Mucosa of stomach (tissue), 1 donor: ENCODE measurements around the gene ABCC2.
"Not testable (repeated sequence)": the region's sequence is repeated elsewhere in the genome, so short reads cannot be mapped to it uniquely, and the experiment has no call there.

ENCODE experiments used
- H3K27me3 ChIP-seq: one replicate; pipeline ENCODE4 v1.7.0; 2013; ENCODE audit warnings: mild to moderate bottlenecking, low read length; ENCODE audit not compliant: control insufficient read depth, insufficient read depth
- H3K36me3 ChIP-seq: one replicate; pipeline ENCODE4 v1.7.0; 2013; ENCODE audit warnings: low read length; ENCODE audit not compliant: control insufficient read depth, insufficient read depth
- H3K4me1 ChIP-seq: one replicate; pipeline ENCODE4 v1.7.0; 2013; ENCODE audit warnings: mild to moderate bottlenecking, low read length; ENCODE audit not compliant: control insufficient read depth, insufficient read depth
- H3K4me3 ChIP-seq: one replicate; pipeline ENCODE4 v1.7.0; 2013; ENCODE audit warnings: low read length
- H3K9ac ChIP-seq: one replicate; pipeline ENCODE4 v1.7.0; 2013; ENCODE audit warnings: mild to moderate bottlenecking, low read length, moderate library complexity
- H3K9me3 ChIP-seq: one replicate; pipeline ENCODE4 v1.7.0; 2013; ENCODE audit warnings: mild to moderate bottlenecking, low read length, moderate library complexity; ENCODE audit not compliant: control insufficient read depth
- donor health status: Pancreatic carcinoma.

The ABCC2 gene

DNA sequence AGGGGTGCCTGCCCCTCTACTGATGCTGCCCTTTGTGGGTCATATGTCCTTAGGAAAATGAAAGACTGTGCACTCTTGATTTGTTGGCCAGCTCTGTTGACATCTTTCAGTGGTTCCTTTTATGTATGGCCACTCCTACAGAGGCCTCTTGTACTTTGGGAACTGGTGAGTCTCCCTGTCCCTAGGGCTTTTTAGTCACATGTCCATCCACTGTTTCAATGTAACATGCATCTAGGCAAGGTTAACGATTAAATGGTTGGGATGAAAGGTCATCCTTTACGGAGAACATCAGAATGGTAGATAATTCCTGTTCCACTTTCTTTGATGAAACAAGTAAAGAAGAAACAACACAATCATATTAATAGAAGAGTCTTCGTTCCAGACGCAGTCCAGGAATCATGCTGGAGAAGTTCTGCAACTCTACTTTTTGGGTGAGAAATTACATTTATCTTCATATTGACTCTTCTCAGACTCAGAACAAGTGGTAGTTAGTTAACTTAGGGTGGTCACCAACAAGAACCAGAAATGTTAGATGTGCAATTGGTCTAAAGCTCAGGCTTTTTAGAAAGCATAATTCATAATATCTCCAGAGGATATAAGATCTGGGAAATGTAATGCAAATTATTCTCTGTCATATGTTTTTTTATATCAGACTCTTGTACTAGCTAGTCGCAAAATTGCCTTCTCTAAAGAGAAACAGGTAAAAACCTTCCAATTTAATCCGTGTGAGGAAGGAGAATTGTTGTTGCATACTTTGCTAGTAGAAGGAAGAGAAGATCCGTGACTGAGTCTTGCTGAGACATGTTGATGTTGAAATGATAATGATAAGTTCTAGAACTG is at the start of gene ABCC2:
Gene ABCC2, plus strand, starts transcription at position 194 of the 840 bp plus-strand sequence. Its CDS starts 205 bp downstream, at position 399.
- Histone ChIP-seq H3K36me3 (no peaks in the 10 kb centered on the region), H3K4me3 (no peak within 1 kb of the TSS), H3K9me3 (no peaks in the 10 kb centered on the region), H3K27me3 (no peaks in the 10 kb centered on the region), H3K9ac (no peak within 1 kb of the TSS), H3K4me1 (peaks cover 5% of the 10 kb centered on the region)

DNA sequence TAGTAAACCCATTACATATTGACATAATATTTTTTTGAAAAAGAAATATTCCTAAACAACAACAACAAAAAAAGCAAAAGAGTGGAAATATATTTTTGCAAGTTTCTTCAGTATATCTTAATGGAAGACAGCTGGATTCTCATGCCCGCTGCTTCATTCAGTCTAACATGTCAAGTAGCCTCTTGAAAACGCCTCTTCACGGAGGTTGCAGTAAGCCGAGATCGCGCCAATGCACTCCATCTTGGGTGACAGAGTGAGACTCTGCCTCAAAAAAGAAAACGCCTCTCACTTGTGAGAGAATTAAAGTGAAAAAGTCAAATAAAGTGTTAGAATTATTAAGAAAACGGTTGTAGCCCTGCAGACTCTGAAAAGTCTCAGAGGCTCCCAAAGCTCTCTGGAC is 49.1 kb upstream of the ABCC2 start:
- Histone ChIP-seq H3K9ac (no peak overlapping the region), H3K4me1 (peaks cover 6% of the 10 kb centered on the region), H3K4me3 (no peak overlapping the region), H3K36me3 (no peaks in the 10 kb centered on the region), H3K9me3 (no peaks in the 10 kb centered on the region), H3K27me3 (no peaks in the 10 kb centered on the region)

- not testable (repeated sequence) for H3K36me3 ChIP-seq, H3K9ac ChIP-seq, H3K27me3 ChIP-seq, H3K9me3 ChIP-seq, H3K4me1 ChIP-seq, H3K4me3 ChIP-seq
These were observed 48.3 kb upstream of the ABCC2 start for GRCh38 chr10:99734111-99734510.

DNA sequence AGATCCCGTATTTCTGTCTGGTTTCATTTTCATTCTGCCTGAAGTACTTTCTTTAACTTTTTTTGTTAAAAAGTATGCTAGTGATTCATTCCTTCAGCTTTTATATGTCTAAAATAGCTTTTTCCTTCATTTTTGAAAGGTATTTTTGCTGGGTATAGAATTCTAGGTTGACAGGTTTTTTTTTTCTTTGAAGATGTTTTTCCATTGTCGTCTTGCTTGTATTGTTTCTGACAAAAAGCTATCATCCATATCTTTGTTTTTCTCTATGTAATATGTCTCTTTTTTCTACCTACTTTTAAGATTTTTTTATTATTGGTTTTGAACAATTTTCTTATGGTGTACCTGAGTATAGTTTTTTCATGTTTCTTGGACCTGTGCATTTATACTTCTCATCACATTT is 42.2 kb upstream of the ABCC2 start:
- Histone ChIP-seq H3K4me1 (no peaks in the 10 kb centered on the region), H3K9ac (no peak overlapping the region), H3K9me3 (no peaks in the 10 kb centered on the region), H3K36me3 (no peaks in the 10 kb centered on the region), H3K4me3 (no peak overlapping the region), H3K27me3 (no peaks in the 10 kb centered on the region)

DNA sequence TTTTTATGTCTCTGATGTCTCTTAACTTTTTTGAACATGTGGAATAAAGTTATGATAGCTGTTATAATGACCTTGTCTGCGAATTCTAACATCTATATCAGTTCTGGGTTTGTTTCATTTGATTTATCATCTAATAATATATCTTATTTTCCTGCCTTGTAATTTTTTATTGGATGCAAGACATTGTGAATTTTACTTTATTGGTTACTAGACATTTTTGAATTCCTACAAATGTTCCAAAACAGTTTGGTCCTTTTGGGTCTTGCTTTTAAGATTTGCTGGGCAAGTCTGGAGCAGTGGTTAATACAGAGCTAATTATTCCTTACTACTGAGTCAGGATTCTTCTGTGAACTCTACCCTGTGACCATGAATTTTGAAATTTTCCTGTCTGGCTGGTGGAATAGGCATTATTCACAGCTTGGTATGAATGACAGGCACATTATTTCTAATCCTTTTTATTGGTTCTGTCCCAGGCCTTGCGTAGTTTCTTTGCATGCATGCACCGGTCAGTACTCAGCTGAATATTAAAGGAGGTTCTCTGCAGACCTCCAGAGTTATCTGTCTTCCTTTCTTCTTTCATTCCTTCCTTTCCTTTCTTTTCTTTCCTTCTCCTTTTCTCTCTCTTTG is 41.4 kb upstream of the ABCC2 start:
- Histone ChIP-seq H3K9ac (no peak overlapping the region), H3K4me1 (no peaks in the 10 kb centered on the region), H3K9me3 (no peaks in the 10 kb centered on the region), H3K36me3 (no peaks in the 10 kb centered on the region), H3K27me3 (no peaks in the 10 kb centered on the region), H3K4me3 (no peak overlapping the region)

DNA sequence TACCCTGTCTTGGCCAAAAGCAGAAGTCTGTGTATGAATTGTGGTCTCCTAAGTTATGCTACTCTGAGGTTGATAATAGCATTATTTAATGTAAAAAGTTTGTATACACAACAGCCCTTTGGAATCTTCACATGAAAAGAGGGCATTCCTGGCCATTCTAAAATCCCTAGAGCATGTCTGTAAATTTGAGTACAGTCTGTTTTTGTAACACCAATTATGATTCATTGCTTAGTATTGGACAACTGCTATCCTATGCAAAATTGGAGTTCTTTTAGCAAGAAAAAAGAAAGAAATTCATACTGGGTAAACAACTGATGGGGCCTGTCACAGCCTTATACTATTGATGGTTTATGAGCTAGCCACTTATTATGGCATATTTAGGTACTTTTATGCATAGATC is 40.2 kb upstream of the ABCC2 start:
- H3K9ac ChIP-seq, result no peak overlapping the region
- no peak overlapping the region for H3K4me3 ChIP-seq
- H3K4me1 ChIP-seq, result no peaks in the 10 kb centered on the region
- no peaks in the 10 kb centered on the region for H3K27me3 ChIP-seq
- H3K36me3 ChIP-seq, result peaks cover 4% of the 10 kb centered on the region
- no peaks in the 10 kb centered on the region for H3K9me3 ChIP-seq

GRCh38 chr10:99742701-99743100 is 39.7 kb upstream of the ABCC2 start:
- H3K4me3 ChIP-seq, result no peak overlapping the region
- H3K36me3 ChIP-seq, result peaks cover 5% of the 10 kb centered on the region
- no peaks in the 10 kb centered on the region for H3K4me1 ChIP-seq
- no peaks in the 10 kb centered on the region for H3K9me3 ChIP-seq
- no peaks in the 10 kb centered on the region for H3K27me3 ChIP-seq
- no peak overlapping the region for H3K9ac ChIP-seq

DNA sequence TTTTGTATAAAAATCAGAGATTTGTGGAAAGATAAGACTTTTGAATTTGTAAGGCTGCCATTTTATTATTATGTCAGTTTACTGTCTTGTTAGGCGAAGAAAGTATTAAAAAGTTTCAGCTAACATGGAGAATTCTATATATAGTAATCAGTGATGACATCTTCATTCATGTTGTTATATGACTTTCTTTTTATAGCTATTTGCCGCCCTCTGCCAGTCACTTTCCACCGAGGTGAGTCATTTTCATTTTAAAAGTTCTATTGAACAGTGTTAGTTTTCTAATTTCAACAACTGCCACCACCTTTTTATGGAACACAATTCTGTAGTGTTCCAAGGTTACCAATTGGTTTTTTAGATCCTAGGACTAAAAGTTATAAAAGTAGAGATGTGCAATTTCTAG is 38.6 kb upstream of the ABCC2 start:
- Histone ChIP-seq H3K4me1 (no peaks in the 10 kb centered on the region), H3K27me3 (no peaks in the 10 kb centered on the region), H3K9me3 (no peaks in the 10 kb centered on the region), H3K9ac (no peak overlapping the region), H3K4me3 (no peak overlapping the region), H3K36me3 (peaks cover 5% of the 10 kb centered on the region)

- H3K27me3 ChIP-seq, H3K4me3 ChIP-seq, H3K9me3 ChIP-seq, H3K9ac ChIP-seq, H3K4me1 ChIP-seq, H3K36me3 ChIP-seq: not testable (repeated sequence)
These were observed 36.3 kb upstream of the ABCC2 start for GRCh38 chr10:99746166-99746565.

DNA sequence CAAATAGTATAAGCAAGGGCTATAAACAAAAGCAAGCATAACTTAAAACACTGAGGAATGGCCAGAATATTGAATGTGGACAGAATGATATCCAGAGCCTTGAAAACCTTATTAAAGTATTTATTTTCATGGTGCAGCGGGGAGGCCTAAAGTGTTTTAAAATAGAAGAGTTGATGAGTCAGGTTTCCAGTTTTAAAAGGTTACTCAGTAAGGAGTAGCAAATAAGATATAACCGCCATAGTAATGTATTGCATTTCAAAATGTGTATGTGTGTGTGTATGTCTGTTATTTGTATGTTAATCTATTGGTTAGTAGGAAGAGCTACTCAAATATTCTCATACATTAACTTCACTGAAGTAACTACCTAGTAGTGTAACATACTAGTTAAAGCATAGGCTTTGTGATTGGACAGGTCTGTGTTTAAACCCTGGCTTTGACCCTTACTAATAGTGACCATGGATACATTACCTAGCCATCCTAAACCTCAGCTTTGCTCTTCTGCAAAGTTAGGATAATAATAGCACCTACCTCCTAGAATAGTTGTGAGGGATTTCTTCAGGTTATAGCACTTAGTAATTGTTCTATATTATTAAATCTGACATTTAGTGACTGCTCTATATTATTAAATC is 33.5 kb upstream of the ABCC2 start:
- H3K4me3 ChIP-seq, result no peak overlapping the region
- H3K9ac ChIP-seq, result no peak overlapping the region
- H3K9me3 ChIP-seq, result no peaks in the 10 kb centered on the region
- peaks cover 5% of the 10 kb centered on the region for H3K36me3 ChIP-seq
- no peaks in the 10 kb centered on the region for H3K27me3 ChIP-seq
- no peaks in the 10 kb centered on the region for H3K4me1 ChIP-seq

- no peaks in the 10 kb centered on the region for H3K4me1 ChIP-seq
- H3K27me3 ChIP-seq, result no peaks in the 10 kb centered on the region
- H3K36me3 ChIP-seq, result peaks cover 5% of the 10 kb centered on the region
- no peaks in the 10 kb centered on the region for H3K9me3 ChIP-seq
- H3K9ac ChIP-seq, result no peak overlapping the region
- H3K4me3 ChIP-seq, result no peak overlapping the region
These were observed 31.8 kb upstream of the ABCC2 start for GRCh38 chr10:99750641-99751040.

GRCh38 chr10:99754670-99755069 is 27.8 kb upstream of the ABCC2 start:
- H3K27me3 ChIP-seq, result no peaks in the 10 kb centered on the region
- no peak overlapping the region for H3K9ac ChIP-seq
- no peaks in the 10 kb centered on the region for H3K9me3 ChIP-seq
- no peaks in the 10 kb centered on the region for H3K4me1 ChIP-seq
- no peaks in the 10 kb centered on the region for H3K36me3 ChIP-seq
- H3K4me3 ChIP-seq, result no peak overlapping the region
